ENCODE results near the gene FARSA. TPM values are rescaled to one million over a fixed set of nuclear protein-coding genes. Genes with fewer than 3 reads are reported as not detected.

The FARSA gene
- total and polyA plus RNA-seq, 2 of the 13 experiments (the other 11 are each of a cell fraction or from before 2014, with no cell fraction given): 25.9 to 72.0 TPM

GRCh38 chr19:12944104-12944674, 10.7 kb upstream of the FARSA start:
- in situ Hi-C loops (cut with HindIII; ENCODE audit: extremely low pct_ligation_motif_present, low pct_unique_long_range_greater_than_20kb) (no loop called here), intact Hi-C loops (cut with micrococcal nuclease; ENCODE audit: unreplicated experiment) (no loop called here)
- H4K20me1 ChIP-seq (ENCODE audit: insufficient read depth, low read length): peaks cover 11% of the 10 kb centered on the region
- DNase-seq (ENCODE audit: low spot score): no peak
- H3K9ac ChIP-seq (ENCODE audit: insufficient read depth, low read depth, low read length): no peak overlapping the region
- no peak for ATAC-seq
- ChIA-PET POLR2A (no interaction called here), CTCF (ENCODE audit: low intra/inter-chr PET ratio, low total read pairs) (no interaction called here)
- TF ChIP-seq RBFOX2 (IDR thresholded peaks at IDR 0.05; ENCODE audit: low read depth, low read length) (peak; percentile 41; the same call in 1 of the 2 replicates), ZNF772 (CRISPR knock-in tag; IDR thresholded peaks at IDR 0.05) (no peak)
- no peak overlapping the region for H2AFZ ChIP-seq (ENCODE audit: low read length)
- H3K4me2 ChIP-seq (ENCODE audit: low read depth, low read length): no peak overlapping the region
- peaks cover 26 to 60% of the 10 kb centered on the region in 2 experiments for H3K36me3 ChIP-seq (replicated peaks in 1 of 2; ENCODE audit: control insufficient read depth in 1 of 2, insufficient read depth in 2 of 2, low read length in 2 of 2)
- FAIRE-seq: no peak
- H3K79me2 ChIP-seq (ENCODE audit: insufficient read depth, low read length): peaks cover 44% of the 10 kb centered on the region
- no TSS peak for BruUV-seq (replicated peaks)
- H3K4me1 ChIP-seq (ENCODE audit: insufficient read depth, low read length): peaks cover 52% of the 10 kb centered on the region
- H3K4me3 ChIP-seq (replicated peaks in 1 of 3; ENCODE audit: insufficient read depth in 1 of 3, low read depth in 2 of 3, low read length in 3 of 3): no peak overlapping the region
- peaks cover 0 to under 1% of the 10 kb centered on the region in 2 experiments; a peak in 1 of 5 replicates for H3K27me3 ChIP-seq (ENCODE audit: control insufficient read depth in 1 of 2, insufficient read depth in 2 of 2, low read length in 2 of 2)
- 87% methylated on average over 2 of the region's 2 CpGs for WGBS (ENCODE audit: low lambda C conversion rate)
- H3K27ac ChIP-seq (ENCODE audit: extremely low read length, insufficient read depth, low read length): peak overlapping the region; percentile 91
- H3K9me3 ChIP-seq (ENCODE audit: low read length): no peaks in the 10 kb centered on the region

GRCh38 chr19:12943437-12944044, 10.0 kb upstream of the FARSA start:
- peaks cover 13% of the 10 kb centered on the region for H4K20me1 ChIP-seq (ENCODE audit: insufficient read depth, low read length)
- ATAC-seq (no peak), FAIRE-seq (no peak), DNase-seq (ENCODE audit: low spot score) (no peak)
- WGBS (ENCODE audit: low lambda C conversion rate): 94% methylated on average over 18 of the region's 18 CpGs
- H3K79me2 ChIP-seq (ENCODE audit: insufficient read depth, low read length): peaks cover 50% of the 10 kb centered on the region
- peaks cover 52% of the 10 kb centered on the region for H3K4me1 ChIP-seq (ENCODE audit: insufficient read depth, low read length)
- intact Hi-C loops (cut with micrococcal nuclease; ENCODE audit: unreplicated experiment): no loop called here
- ChIA-PET POLR2A (no interaction called here), CTCF (ENCODE audit: low intra/inter-chr PET ratio, low total read pairs) (no interaction called here)
- H3K9ac ChIP-seq (ENCODE audit: insufficient read depth, low read depth, low read length): no peak overlapping the region
- H3K27ac ChIP-seq (ENCODE audit: extremely low read length, insufficient read depth, low read length): no peak overlapping the region
- in situ Hi-C loops (cut with HindIII; ENCODE audit: extremely low pct_ligation_motif_present, low pct_unique_long_range_greater_than_20kb): no loop called here
- H3K4me2 ChIP-seq (ENCODE audit: low read depth, low read length): no peak overlapping the region
- peaks cover 0 to 5% of the 10 kb centered on the region in 2 experiments; a peak in 1 of 5 replicates for H3K27me3 ChIP-seq (ENCODE audit: control insufficient read depth in 1 of 2, insufficient read depth in 2 of 2, low read length in 2 of 2)
- H2AFZ ChIP-seq (ENCODE audit: low read length): no peak overlapping the region
- BruUV-seq (replicated peaks): no TSS peak
- no peak overlapping the region for H3K4me3 ChIP-seq (replicated peaks in 1 of 3; ENCODE audit: insufficient read depth in 1 of 3, low read depth in 2 of 3, low read length in 3 of 3)
- H3K36me3 ChIP-seq (replicated peaks in 1 of 2; ENCODE audit: control insufficient read depth in 1 of 2, insufficient read depth in 2 of 2, low read length in 2 of 2): peaks cover 21 to 53% of the 10 kb centered on the region in 2 experiments
- TF ChIP-seq POLR2A (IDR thresholded peaks at IDR 0.05; ENCODE audit: insufficient read depth in 1 of 2, low read depth in 2 of 2, low read length in 2 of 2) (0 out of 4 replicates have a peak, but pooled peaks of 1 of the 2 experiments have one; percentile 33), KLF9 (CRISPR knock-in tag; IDR thresholded peaks at IDR 0.05; ENCODE audit: low read depth) (no peak), PHB2 (IDR thresholded peaks at IDR 0.05; ENCODE audit: partially characterized antibody) (no peak), ZNF660 (CRISPR knock-in tag; IDR thresholded peaks at IDR 0.05; ENCODE audit: borderline replicate concordance, low read depth) (no peak), POLR2AphosphoS5 (IDR thresholded peaks at IDR 0.05; ENCODE audit: low read depth, low read length) (peak; percentile 26; the same call in 1 of the 2 replicates), NCOA5 (CRISPR knock-in tag; IDR thresholded peaks at IDR 0.05) (no peak), ZNF879 (CRISPR knock-in tag; IDR thresholded peaks at IDR 0.05) (no peak), ZNF746 (CRISPR knock-in tag; IDR thresholded peaks at IDR 0.05) (no peak), CREBL2 (CRISPR knock-in tag; IDR thresholded peaks at IDR 0.05; ENCODE audit: borderline replicate concordance) (no peak), RBFOX2 (IDR thresholded peaks at IDR 0.05; ENCODE audit: low read depth, low read length) (peak; percentile 51; the same call in 1 of the 2 replicates), KDM1A (CRISPR knock-in tag; IDR thresholded peaks at IDR 0.05) (no peak), REL (CRISPR knock-in tag; conservative IDR thresholded peaks at IDR 0.05) (no peak), BATF2 (CRISPR knock-in tag; IDR thresholded peaks at IDR 0.05) (no peak)
- TF ChIP-seq, protein P1, sequence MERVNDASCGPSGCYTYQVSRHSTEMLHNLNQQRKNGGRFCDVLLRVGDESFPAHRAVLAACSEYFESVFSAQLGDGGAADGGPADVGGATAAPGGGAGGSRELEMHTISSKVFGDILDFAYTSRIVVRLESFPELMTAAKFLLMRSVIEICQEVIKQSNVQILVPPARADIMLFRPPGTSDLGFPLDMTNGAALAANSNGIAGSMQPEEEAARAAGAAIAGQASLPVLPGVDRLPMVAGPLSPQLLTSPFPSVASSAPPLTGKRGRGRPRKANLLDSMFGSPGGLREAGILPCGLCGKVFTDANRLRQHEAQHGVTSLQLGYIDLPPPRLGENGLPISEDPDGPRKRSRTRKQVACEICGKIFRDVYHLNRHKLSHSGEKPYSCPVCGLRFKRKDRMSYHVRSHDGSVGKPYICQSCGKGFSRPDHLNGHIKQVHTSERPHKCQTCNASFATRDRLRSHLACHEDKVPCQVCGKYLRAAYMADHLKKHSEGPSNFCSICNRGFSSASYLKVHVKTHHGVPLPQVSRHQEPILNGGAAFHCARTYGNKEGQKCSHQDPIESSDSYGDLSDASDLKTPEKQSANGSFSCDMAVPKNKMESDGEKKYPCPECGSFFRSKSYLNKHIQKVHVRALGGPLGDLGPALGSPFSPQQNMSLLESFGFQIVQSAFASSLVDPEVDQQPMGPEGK (CRISPR knock-in tag; IDR thresholded peaks at IDR 0.05): no peak
- H3K9me3 ChIP-seq (ENCODE audit: low read length): no peaks in the 10 kb centered on the region

Data from HepG2 (cell line).